Right lobe of liver (tissue), 4 donors: ENCODE data around the gene DNAJB5.

Source experiments
- CTCF ChIP-seq, 4 donors: fragments of 200-600 bp in 3 of 4; fragments of 450-650 bp in 1 of 4; IDR thresholded peaks; one replicate each; pipeline versions ENCODE4 v1.5.1 to v1.8.0; 2016 to 2022; ENCODE audit warnings: antibody characterized with exemption in 4 of 4, mild to moderate bottlenecking in 2 of 4
- POLR2A ChIP-seq: fragments of 450-650 bp; IDR thresholded peaks from one replicate; pipeline ENCODE4 v1.6.1; 2017; ENCODE audit warnings: antibody characterized with exemption, mild to moderate bottlenecking
- donor health status: DM: no; HTN: no; CAD: no.
- donor health status: DM: no; HTN: no; CAD: no.
- donor health status: DM: no; HTN: yes; CAD: no.

GRCh38 chr9:35026671-35027070 is 37.1 kb downstream of the DNAJB5 start:
- TF ChIP-seq CTCF (IDR thresholded peaks at IDR 0.05) (no peak), POLR2A (no peak)
